Esophagus muscularis mucosa (tissue), 4 donors: Measurements from ENCODE around the gene MPRIP. TPM values are rescaled to one million over a fixed set of nuclear protein-coding genes. Genes with fewer than 3 reads are reported as not detected.

Experiments used
- DNase-seq: peaks from one replicate; pipeline ENCODE4 v3.0.0-alpha.2; 2017; ENCODE audit errors: extremely low spot score
- H3K27ac ChIP-seq, 4 donors: fragments of 200-600 bp; sonication (generic); replicated peaks in 1 of 4; 1 replicate in 3 of 4; 2 replicates in 1 of 4; pipeline ENCODE4 v1.5.1; 2016 to 2019; ENCODE audit warnings: mild to moderate bottlenecking in 1 of 4
- H3K27me3 ChIP-seq, 4 donors: fragments of 200-600 bp; sonication (generic); one replicate each; pipeline versions ENCODE4 v1.5.1 to v1.6.0; 2016 to 2019
- H3K36me3 ChIP-seq, 4 donors: fragments of 200-600 bp; sonication (generic); one replicate each; pipeline ENCODE4 v1.5.1; 2016 to 2019
- H3K4me1 ChIP-seq, 4 donors: fragments of 200-600 bp; sonication (generic); one replicate each; pipeline ENCODE4 v1.5.1; 2016 to 2019
- H3K4me3 ChIP-seq, 4 donors: fragments of 200-600 bp; sonication (generic); 1 replicate in 2 of 4; 2 replicates in 2 of 4; pipeline ENCODE4 v1.5.1; 2016 to 2019; ENCODE audit warnings: mild to moderate bottlenecking in 4 of 4, moderate library complexity in 1 of 4
- H3K9me3 ChIP-seq, 4 donors: fragments of 200-600 bp; sonication (generic); 1 replicate in 3 of 4; 2 replicates in 1 of 4; pipeline ENCODE4 v1.5.1; 2016 to 2019
- EP300 ChIP-seq: sonication (generic); formaldehyde crosslinking; IDR thresholded peaks from one replicate; pipeline ENCODE4 v1.6.1; 2017; ENCODE audit warnings: antibody characterized with exemption
- POLR2A ChIP-seq: fragments of 450-650 bp; IDR thresholded peaks from one replicate; pipeline ENCODE4 v1.6.1; 2017; ENCODE audit warnings: antibody characterized with exemption, moderate library complexity, mild to moderate bottlenecking, low read depth
- POLR2AphosphoS5 ChIP-seq, 2 donors: sonication (generic); formaldehyde crosslinking; IDR thresholded peaks; one replicate each; pipeline ENCODE4 v1.6.1; 2017; ENCODE audit warnings: antibody characterized with exemption in 2 of 2
- WGBS: methylation state at CpG from one replicate; pipeline ENCODE4 v1.1.5; 2018; 5-methylcytosine and 5-hydroxymethylcytosine counted together
- intact Hi-C: fragments of 100-400 bp; cut with DNase I; formaldehyde crosslinking; loops from one replicate; pipeline ENCODE4 v1.15.1; 2023
- total RNA-seq, 4 donors: library from RNA; depleted of rRNA; stranded (reverse); fragments of >200 nt; gene quantifications; one replicate each; pipeline versions ENCODE4 v1.1.0 to v1.2.1, GENCODE V29; 2016
- TF ChIP-seq, protein P1 (sequence below), 3 experiments: fragments of 200-600 bp in 2 of 3; fragments of 450-650 bp in 1 of 3; sonication (generic) in 2 of 3; IDR thresholded peaks; one replicate each; pipeline ENCODE4 v1.5.1; 2017 to 2019; ENCODE audit warnings: antibody characterized with exemption in 3 of 3, mild to moderate bottlenecking in 2 of 3, moderate library complexity in 1 of 3

The MPRIP gene
- total RNA-seq, 4 donors from 2014 or later, result 108 to 194 (median 129) TPM

DNA sequence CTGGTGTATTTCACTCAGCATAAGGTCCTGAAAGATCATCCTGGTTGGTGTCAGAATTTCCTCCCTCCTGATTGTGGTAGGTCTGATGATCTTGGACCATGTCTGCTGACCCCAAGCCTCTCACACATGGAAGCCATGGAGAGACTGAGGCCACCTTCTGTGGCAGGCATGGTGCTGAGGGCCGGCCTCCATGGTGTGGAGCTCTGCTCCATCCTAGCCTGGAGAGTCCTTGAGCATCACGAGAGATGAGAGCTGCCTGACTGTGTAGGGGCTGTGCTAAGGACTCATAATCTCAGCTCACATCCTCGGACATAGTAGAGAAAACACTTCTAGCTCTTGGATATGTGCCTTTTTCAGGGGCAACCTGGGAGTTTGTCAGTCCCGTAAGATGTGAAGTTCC lies 40.6 kb downstream of the MPRIP start:
- Histone ChIP-seq H3K4me3 (no peak overlapping the region), H3K27me3 (no peaks in the 10 kb centered on the region), H3K36me3 (peaks cover 0 to 57% (median 33%) of the 10 kb centered on the region in 4 donors), H3K27ac (no peak overlapping the region), H3K4me1 (peaks cover 51 to 56% (median 52%) of the 10 kb centered on the region in 4 donors), H3K9me3 (no peaks in the 10 kb centered on the region)
- no peak for DNase-seq
- WGBS, result 90% methylated on average over 3 of the region's 4 CpGs
- intact Hi-C loops, result no loop called here
- no peak for TF ChIP-seq POLR2AphosphoS5 (IDR thresholded peaks at IDR 0.05)
- TF ChIP-seq, protein P1, sequence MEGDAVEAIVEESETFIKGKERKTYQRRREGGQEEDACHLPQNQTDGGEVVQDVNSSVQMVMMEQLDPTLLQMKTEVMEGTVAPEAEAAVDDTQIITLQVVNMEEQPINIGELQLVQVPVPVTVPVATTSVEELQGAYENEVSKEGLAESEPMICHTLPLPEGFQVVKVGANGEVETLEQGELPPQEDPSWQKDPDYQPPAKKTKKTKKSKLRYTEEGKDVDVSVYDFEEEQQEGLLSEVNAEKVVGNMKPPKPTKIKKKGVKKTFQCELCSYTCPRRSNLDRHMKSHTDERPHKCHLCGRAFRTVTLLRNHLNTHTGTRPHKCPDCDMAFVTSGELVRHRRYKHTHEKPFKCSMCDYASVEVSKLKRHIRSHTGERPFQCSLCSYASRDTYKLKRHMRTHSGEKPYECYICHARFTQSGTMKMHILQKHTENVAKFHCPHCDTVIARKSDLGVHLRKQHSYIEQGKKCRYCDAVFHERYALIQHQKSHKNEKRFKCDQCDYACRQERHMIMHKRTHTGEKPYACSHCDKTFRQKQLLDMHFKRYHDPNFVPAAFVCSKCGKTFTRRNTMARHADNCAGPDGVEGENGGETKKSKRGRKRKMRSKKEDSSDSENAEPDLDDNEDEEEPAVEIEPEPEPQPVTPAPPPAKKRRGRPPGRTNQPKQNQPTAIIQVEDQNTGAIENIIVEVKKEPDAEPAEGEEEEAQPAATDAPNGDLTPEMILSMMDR (IDR thresholded peaks at IDR 0.05), result no peak
- no peak for TF ChIP-seq POLR2A
- no peak for TF ChIP-seq EP300

DNA sequence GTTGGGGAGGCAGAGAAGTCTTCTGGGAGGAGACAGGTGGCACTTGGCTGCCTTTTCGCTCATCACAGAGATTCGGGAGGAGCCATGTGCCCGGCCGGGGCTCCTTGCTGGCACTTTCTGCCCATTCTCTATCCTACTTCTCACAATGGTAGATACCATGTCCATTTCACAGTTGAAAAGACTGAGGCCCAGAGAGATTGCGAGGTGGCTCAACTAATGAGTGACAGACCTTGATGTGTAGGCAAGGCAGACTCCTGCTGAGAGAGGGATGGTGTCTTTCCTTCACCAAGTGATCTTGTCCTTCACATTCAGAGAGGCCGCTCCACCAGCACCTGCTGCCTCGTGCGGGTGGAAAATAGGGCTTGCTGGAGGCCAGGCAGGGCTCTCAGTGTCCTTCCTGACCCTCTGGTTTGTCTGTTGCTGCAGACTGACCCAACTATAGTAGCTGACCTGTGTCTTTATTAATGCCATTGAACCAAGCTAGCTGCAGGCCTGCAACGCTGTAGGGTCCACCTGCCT lies 42.1 kb downstream of the MPRIP start:
- no peak overlapping the region for H3K4me3 ChIP-seq
- H3K36me3 ChIP-seq, result peaks cover 0 to 46% (median 27%) of the 10 kb centered on the region in 4 donors
- intact Hi-C loops, result no loop called here
- H3K27ac ChIP-seq, result no peak overlapping the region
- DNase-seq, result no peak
- no peaks in the 10 kb centered on the region for H3K27me3 ChIP-seq
- WGBS, result 93% methylated on average over 9 of the region's 9 CpGs
- no peak for TF ChIP-seq POLR2AphosphoS5 (IDR thresholded peaks at IDR 0.05)
- TF ChIP-seq, protein P1 (IDR thresholded peaks at IDR 0.05), result no peak
- TF ChIP-seq POLR2A, result no peak
- no peak for TF ChIP-seq EP300
- no peaks in the 10 kb centered on the region for H3K9me3 ChIP-seq
- peaks cover 44 to 56% (median 53%) of the 10 kb centered on the region in 4 donors for H3K4me1 ChIP-seq

DNA sequence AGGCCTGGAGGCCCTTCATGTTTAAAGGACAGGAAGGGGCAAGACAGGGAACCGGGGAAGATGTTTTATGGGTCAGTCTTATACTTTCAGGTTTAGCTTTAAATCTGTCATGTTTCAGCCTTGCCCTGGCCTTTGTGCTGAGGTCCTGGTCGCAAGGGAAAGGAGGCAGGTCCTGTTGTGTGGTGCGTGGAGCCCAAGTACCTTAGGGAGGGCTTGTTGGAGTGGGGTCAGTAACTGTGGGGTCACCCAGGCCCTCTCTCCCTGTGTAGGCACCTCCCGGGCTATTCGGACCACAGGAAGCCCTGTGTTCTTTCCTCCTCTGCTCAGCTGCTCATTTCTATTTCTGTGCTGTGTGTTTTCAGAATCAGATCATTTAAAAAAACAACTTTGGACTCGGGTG lies 42.7 kb downstream of the MPRIP start:
- intact Hi-C loops, result no loop called here
- DNase-seq, result no peak
- H3K27ac ChIP-seq, result no peak overlapping the region
- H3K4me1 ChIP-seq, result peaks cover 39 to 56% (median 51%) of the 10 kb centered on the region in 4 donors
- peaks cover 0 to 47% (median 25%) of the 10 kb centered on the region in 4 donors for H3K36me3 ChIP-seq
- TF ChIP-seq EP300 (no peak), POLR2A (no peak), POLR2AphosphoS5 (IDR thresholded peaks at IDR 0.05) (no peak)
- TF ChIP-seq, protein P1 (IDR thresholded peaks at IDR 0.05), result no peak
- 82% methylated on average over 6 of the region's 6 CpGs for WGBS
- H3K27me3 ChIP-seq, result no peaks in the 10 kb centered on the region
- no peak overlapping the region for H3K4me3 ChIP-seq
- H3K9me3 ChIP-seq, result no peaks in the 10 kb centered on the region

DNA sequence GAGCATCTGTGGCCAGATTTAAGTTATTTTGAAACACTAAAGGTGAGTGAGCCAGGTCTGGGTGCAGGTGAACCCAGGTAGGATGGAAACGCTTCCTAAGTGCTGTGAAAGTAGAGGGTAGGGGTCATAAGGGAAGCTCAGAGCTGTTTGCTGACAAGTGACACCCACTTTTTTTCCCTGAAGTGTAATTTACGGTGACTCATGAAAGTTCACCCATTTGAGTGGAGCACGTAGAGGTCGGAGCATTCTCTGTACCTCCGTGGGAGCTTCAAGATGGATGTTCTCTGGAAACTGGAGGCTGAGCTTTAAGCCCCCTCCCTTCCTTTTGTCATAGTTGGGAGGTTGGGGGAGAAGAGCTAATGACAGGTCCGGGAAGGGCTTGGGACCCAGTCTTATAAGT lies 44.3 kb downstream of the MPRIP start:
- H3K27me3 ChIP-seq, result no peaks in the 10 kb centered on the region
- peaks cover 29 to 56% (median 49%) of the 10 kb centered on the region in 4 donors for H3K4me1 ChIP-seq
- TF ChIP-seq EP300, result no peak
- no peak for TF ChIP-seq POLR2AphosphoS5 (IDR thresholded peaks at IDR 0.05)
- TF ChIP-seq POLR2A, result no peak
- TF ChIP-seq, protein P1 (IDR thresholded peaks at IDR 0.05), result no peak
- H3K4me3 ChIP-seq, result no peak overlapping the region
- peaks cover 0 to 56% (median 31%) of the 10 kb centered on the region in 4 donors for H3K36me3 ChIP-seq
- WGBS, result 89% methylated on average over 6 of the region's 6 CpGs
- intact Hi-C loops, result no loop called here
- DNase-seq, result no peak
- H3K9me3 ChIP-seq, result no peaks in the 10 kb centered on the region
- no peak overlapping the region for H3K27ac ChIP-seq
